IMR-90 (cell line): Measurements from ENCODE around the gene PPM1H.

Source experiments
- CEBPB ChIP-seq: IDR thresholded peaks from 2 replicates; pipeline ENCODE4 v1.6.1; 2012; ENCODE audit warnings: low read depth, low read length, improper control_type of control experiment
- CTCF ChIP-seq: conservative IDR thresholded peaks from 2 replicates; pipeline ENCODE4 v1.5.1; 2012; ENCODE audit warnings: mild to moderate bottlenecking, low read depth, low read length, improper control_type of control experiment
- ELK1 ChIP-seq: fragments of 150-350 bp; IDR thresholded peaks from 2 replicates; pipeline ENCODE4 v1.6.1; 2016; ENCODE audit warnings: low read depth, mild to moderate bottlenecking, low read length, moderate library complexity, borderline replicate concordance
- MAFK ChIP-seq: IDR thresholded peaks from 2 replicates; pipeline ENCODE4 v1.6.1; 2012; ENCODE audit warnings: low read depth, low read length, improper control_type of control experiment
- MAZ ChIP-seq: IDR thresholded peaks from 2 replicates; pipeline ENCODE4 v1.6.1; 2012; ENCODE audit warnings: low read depth, mild to moderate bottlenecking, low read length, improper control_type of control experiment, moderate library complexity, borderline replicate concordance
- MXI1 ChIP-seq: IDR thresholded peaks from 2 replicates; pipeline ENCODE4 v1.6.1; 2012; ENCODE audit warnings: low read depth, mild to moderate bottlenecking, low read length, moderate library complexity, borderline replicate concordance
- POLR2A ChIP-seq: IDR thresholded peaks from 2 replicates; pipeline ENCODE4 v1.6.1; 2012; ENCODE audit warnings: mild to moderate bottlenecking, low read depth, low read length
- RAD21 ChIP-seq: IDR thresholded peaks from 2 replicates; pipeline ENCODE4 v1.6.1; 2012; ENCODE audit warnings: low read length, improper control_type of control experiment
- RCOR1 ChIP-seq: IDR thresholded peaks from 2 replicates; pipeline ENCODE4 v1.6.1; 2012; ENCODE audit warnings: mild to moderate bottlenecking, low read length, improper control_type of control experiment; ENCODE audit not compliant: insufficient replicate concordance
- RFX5 ChIP-seq: IDR thresholded peaks from 2 replicates; pipeline ENCODE4 v1.8.0; 2012; ENCODE audit warnings: low read depth, mild to moderate bottlenecking, low read length, moderate library complexity
- SMC3 ChIP-seq: fragments of 150-350 bp; IDR thresholded peaks from 2 replicates; pipeline ENCODE4 v1.6.1; 2016; ENCODE audit warnings: low read depth, mild to moderate bottlenecking, antibody characterized with exemption, low read length, moderate library complexity
- USF2 ChIP-seq: fragments of 150-350 bp; IDR thresholded peaks from 2 replicates; pipeline ENCODE4 v1.6.1; 2017; ENCODE audit warnings: mild to moderate bottlenecking, antibody characterized with exemption, low read length, low read depth

GRCh38 chr12:62885242-62885641 is 49.7 kb downstream of the PPM1H start:
- TF ChIP-seq POLR2A (no peak), RFX5 (no peak), MXI1 (no peak), CTCF (no peak), SMC3 (no peak), USF2 (no peak), RAD21 (no peak), CEBPB (no peak), MAFK (no peak), MAZ (no peak), RCOR1 (no peak), ELK1 (no peak)
